ENCODE results near the gene SSNA1.

- TF ChIP-seq POLR2AphosphoS5 (IDR thresholded peaks at IDR 0.05) (no peak), CTCF (IDR thresholded peaks at IDR 0.05) (no peak)
These were observed 17.9 kb upstream of the SSNA1 start for GRCh38 chr9:137170486-137171148.

Data from breast epithelium (tissue), 3 donors.